H9 (cell line): Measurements from ENCODE around the gene SIGLEC12. TPM values are rescaled to one million over a fixed set of nuclear protein-coding genes. Genes with fewer than 3 reads are reported as not detected.

ENCODE experiments used
- DNase-seq: peaks from one replicate; pipeline ENCODE4 v3.0.0-alpha.2; 2017
- H2AFZ ChIP-seq: one replicate; pipeline ENCODE4 v1.6.1; 2013; ENCODE audit warnings: mild to moderate bottlenecking, low read length, control low read depth, moderate library complexity
- H2AK5ac ChIP-seq: 2 replicates; pipeline ENCODE4 v1.6.1; 2013; ENCODE audit warnings: low read length, control low read depth, mixed read lengths; ENCODE audit not compliant: insufficient read length
- H2BK120ac ChIP-seq: one replicate; pipeline ENCODE4 v1.6.1; 2013; ENCODE audit warnings: low read depth, mild to moderate bottlenecking, low read length, control low read depth, inconsistent platforms; ENCODE audit not compliant: poor library complexity, severe bottlenecking
- H2BK12ac ChIP-seq: 2 replicates; pipeline ENCODE4 v1.6.1; 2013; ENCODE audit warnings: low read length, control low read depth, mixed read lengths, low read depth; ENCODE audit not compliant: insufficient read length
- H2BK15ac ChIP-seq: 2 replicates; pipeline ENCODE4 v1.6.1; 2013; ENCODE audit warnings: low read depth, low read length, control low read depth
- H2BK20ac ChIP-seq: one replicate; pipeline ENCODE4 v1.6.1; 2013; ENCODE audit warnings: low read depth, mild to moderate bottlenecking, low read length, control low read depth, inconsistent platforms; ENCODE audit not compliant: poor library complexity, severe bottlenecking
- H2BK5ac ChIP-seq: 2 replicates; pipeline ENCODE4 v1.6.1; 2013; ENCODE audit warnings: low read length, control low read depth, mixed read lengths; ENCODE audit not compliant: insufficient read length
- H3K14ac ChIP-seq: 2 replicates; pipeline ENCODE4 v1.6.1; 2013; ENCODE audit warnings: low read length, control low read depth; ENCODE audit not compliant: insufficient read depth
- H3K18ac ChIP-seq: 2 replicates; pipeline ENCODE4 v1.6.1; 2013; ENCODE audit warnings: low read depth, mild to moderate bottlenecking, mixed read lengths, low read length, control low read depth; ENCODE audit not compliant: insufficient read length
- H3K23ac ChIP-seq: 2 replicates; pipeline ENCODE4 v1.6.1; 2013; ENCODE audit warnings: low read length, control low read depth, mixed read lengths, low read depth; ENCODE audit not compliant: insufficient read length
- H3K23me2 ChIP-seq: 2 replicates; pipeline ENCODE4 v1.6.1; 2013; ENCODE audit warnings: low read depth, mild to moderate bottlenecking, mixed read lengths, low read length, control low read depth; ENCODE audit not compliant: insufficient read length, poor library complexity, severe bottlenecking
- H3K27ac ChIP-seq: 2 replicates; pipeline ENCODE4 v1.5.1; 2013; ENCODE audit warnings: low read length, control low read depth, mixed read lengths, low read depth; ENCODE audit not compliant: insufficient read length
- H3K27me3 ChIP-seq: 2 replicates; pipeline ENCODE4 v1.6.1; 2013; ENCODE audit warnings: low read length, control low read depth, inconsistent platforms; ENCODE audit not compliant: insufficient read depth
- H3K4ac ChIP-seq: 2 replicates; pipeline ENCODE4 v1.6.1; 2013; ENCODE audit warnings: low read depth, mild to moderate bottlenecking, control low read depth, inconsistent platforms, low read length, moderate library complexity
- H3K4me1 ChIP-seq: 2 replicates; pipeline ENCODE4 v1.6.1; 2013; ENCODE audit warnings: low read length, control low read depth, inconsistent platforms; ENCODE audit not compliant: insufficient read depth
- H3K4me2 ChIP-seq: 2 replicates; pipeline ENCODE4 v1.6.1; 2013; ENCODE audit warnings: low read length, control low read depth, mixed read lengths; ENCODE audit not compliant: insufficient read length, insufficient read depth
- H3K56ac ChIP-seq: 2 replicates; pipeline ENCODE4 v1.6.1; 2013; ENCODE audit warnings: low read depth, mild to moderate bottlenecking, mixed read lengths, low read length, control low read depth; ENCODE audit not compliant: insufficient read length
- H3K79me1 ChIP-seq: 2 replicates; pipeline ENCODE4 v1.6.1; 2013; ENCODE audit warnings: low read depth, mild to moderate bottlenecking, moderate library complexity, low read length, control low read depth, inconsistent platforms; ENCODE audit not compliant: insufficient read depth, poor library complexity, severe bottlenecking
- H3K79me2 ChIP-seq: 2 replicates; pipeline ENCODE4 v1.6.1; 2013; ENCODE audit warnings: low read length, control low read depth, inconsistent platforms; ENCODE audit not compliant: insufficient read depth
- H3K9ac ChIP-seq: 2 replicates; pipeline ENCODE4 v1.6.1; 2013; ENCODE audit warnings: low read length, control low read depth, mixed read lengths; ENCODE audit not compliant: insufficient read length; ENCODE audit errors: extremely low read depth
- H3K9me3 ChIP-seq: one replicate; pipeline ENCODE4 v1.6.1; 2013; ENCODE audit warnings: low read depth, low read length, inconsistent platforms; ENCODE audit not compliant: control insufficient read depth
- H3T11ph ChIP-seq: one replicate; pipeline ENCODE4 v1.6.1; 2013; ENCODE audit warnings: mild to moderate bottlenecking, low read length, control low read depth, inconsistent platforms
- H4K20me1 ChIP-seq: one replicate; pipeline ENCODE4 v1.6.1; 2013; ENCODE audit not compliant: control insufficient read depth, insufficient read length, insufficient read depth
- H4K5ac ChIP-seq: 2 replicates; pipeline ENCODE4 v1.6.1; 2013; ENCODE audit warnings: low read depth, mild to moderate bottlenecking, mixed read lengths, low read length, control low read depth; ENCODE audit not compliant: insufficient read length
- H4K8ac ChIP-seq: replicated peaks from 2 replicates; pipeline ENCODE4 v1.6.1; 2013; ENCODE audit warnings: low read length, control low read depth, mixed read lengths, low read depth; ENCODE audit not compliant: insufficient read length
- H4K91ac ChIP-seq: 2 replicates; pipeline ENCODE4 v1.6.1; 2013; ENCODE audit warnings: low read depth, mild to moderate bottlenecking, moderate library complexity, mixed read lengths, low read length, control low read depth; ENCODE audit not compliant: insufficient read length
- H3K27ac Mint-ChIP-seq, 3 experiments: 2 replicates in 2 of 3; 3 replicates in 1 of 3; pipeline ENCODE4 v1.8.0; 2020 to 2021; ENCODE audit warnings: mixed read lengths in 3 of 3, mild to moderate bottlenecking in 1 of 3, moderate library complexity in 1 of 3
- H3K27me3 Mint-ChIP-seq: 2 replicates; pipeline ENCODE4 v1.8.0; 2021; ENCODE audit warnings: low read depth, mild to moderate bottlenecking, moderate library complexity, mixed read lengths
- H3K36me3 Mint-ChIP-seq, 3 experiments: 2 replicates in 2 of 3; 3 replicates in 1 of 3; pipeline ENCODE4 v1.8.0; 2020 to 2021; ENCODE audit warnings: low read depth in 3 of 3, mixed read lengths in 3 of 3; ENCODE audit not compliant: insufficient read depth in 1 of 3
- H3K4me1 Mint-ChIP-seq, 2 experiments: 2 replicates each; pipeline ENCODE4 v1.8.0; 2020; ENCODE audit warnings: mixed read lengths in 2 of 2
- H3K4me3 Mint-ChIP-seq, 2 experiments: 2 replicates in 1 of 2; 3 replicates in 1 of 2; pipeline ENCODE4 v1.8.0; 2020 to 2021; ENCODE audit warnings: mild to moderate bottlenecking in 2 of 2, mixed read lengths in 2 of 2, moderate library complexity in 1 of 2
- H3K9me3 Mint-ChIP-seq, 2 experiments: 2 replicates in 1 of 2; 3 replicates in 1 of 2; pipeline ENCODE4 v1.8.0; 2020; ENCODE audit warnings: mild to moderate bottlenecking in 2 of 2, mixed read lengths in 2 of 2, moderate library complexity in 1 of 2
- whole genome bisulfite sequencing: extraction: QIAGEN DNeasy Blood & Tissue Kit; methylation state at CpG from one replicate; pipeline ENCODE4 v1.1.7; 2013; ENCODE audit warnings: missing lambda C conversion rate, low lambda C conversion rate, mixed read lengths; ENCODE audit not compliant: insufficient read length; ENCODE audit errors: extremely low coverage; 5-methylcytosine and 5-hydroxymethylcytosine counted together
- total RNA-seq: library from RNA; stranded (reverse); gene quantifications from 2 replicates; pipeline ENCODE4 v1.2.1, GENCODE V29; 2021
- TF ChIP-seq, protein P1 (sequence below): fragments of 200-600 bp; sonication (generic); conservative IDR thresholded peaks from 3 replicates; pipeline ENCODE4 v1.8.0; 2021; ENCODE audit warnings: antibody characterized with exemption, mild to moderate bottlenecking

SIGLEC12 gene
- total RNA-seq, 1 experiment from 2014 or later, result not detected

GRCh38 chr19:51525651-51526050 is 24.1 kb upstream of the SIGLEC12 start:
- H3K14ac ChIP-seq, result no peak overlapping the region
- H2AFZ ChIP-seq, result no peak overlapping the region
- H4K5ac ChIP-seq, result no peak overlapping the region
- H4K91ac ChIP-seq, result no peak overlapping the region
- no peak overlapping the region for H3K4me3 Mint-ChIP-seq
- no peak overlapping the region for H4K8ac ChIP-seq
- H2BK20ac ChIP-seq, result no peak overlapping the region
- H3K9me3 ChIP-seq, result no peaks in the 10 kb centered on the region
- H2BK5ac ChIP-seq, result no peak overlapping the region
- no peak overlapping the region for H3K9ac ChIP-seq
- no peaks in the 10 kb centered on the region; a peak in 2 of 7 replicates for H3K36me3 Mint-ChIP-seq
- no peaks in the 10 kb centered on the region for H3K79me1 ChIP-seq
- no peaks in the 10 kb centered on the region for H3K4me1 Mint-ChIP-seq
- H3K56ac ChIP-seq, result no peak overlapping the region
- DNase-seq, result no peak
- no peak overlapping the region for H2BK12ac ChIP-seq
- H3K18ac ChIP-seq, result no peak overlapping the region
- H3K27me3 Mint-ChIP-seq, result peaks cover 35% of the 10 kb centered on the region
- H3K27ac Mint-ChIP-seq, result no peak overlapping the region
- TF ChIP-seq, protein P1, sequence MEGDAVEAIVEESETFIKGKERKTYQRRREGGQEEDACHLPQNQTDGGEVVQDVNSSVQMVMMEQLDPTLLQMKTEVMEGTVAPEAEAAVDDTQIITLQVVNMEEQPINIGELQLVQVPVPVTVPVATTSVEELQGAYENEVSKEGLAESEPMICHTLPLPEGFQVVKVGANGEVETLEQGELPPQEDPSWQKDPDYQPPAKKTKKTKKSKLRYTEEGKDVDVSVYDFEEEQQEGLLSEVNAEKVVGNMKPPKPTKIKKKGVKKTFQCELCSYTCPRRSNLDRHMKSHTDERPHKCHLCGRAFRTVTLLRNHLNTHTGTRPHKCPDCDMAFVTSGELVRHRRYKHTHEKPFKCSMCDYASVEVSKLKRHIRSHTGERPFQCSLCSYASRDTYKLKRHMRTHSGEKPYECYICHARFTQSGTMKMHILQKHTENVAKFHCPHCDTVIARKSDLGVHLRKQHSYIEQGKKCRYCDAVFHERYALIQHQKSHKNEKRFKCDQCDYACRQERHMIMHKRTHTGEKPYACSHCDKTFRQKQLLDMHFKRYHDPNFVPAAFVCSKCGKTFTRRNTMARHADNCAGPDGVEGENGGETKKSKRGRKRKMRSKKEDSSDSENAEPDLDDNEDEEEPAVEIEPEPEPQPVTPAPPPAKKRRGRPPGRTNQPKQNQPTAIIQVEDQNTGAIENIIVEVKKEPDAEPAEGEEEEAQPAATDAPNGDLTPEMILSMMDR, result no peak
- no peaks in the 10 kb centered on the region for H3K4me1 ChIP-seq
- H3K4ac ChIP-seq, result no peak overlapping the region
- no peak overlapping the region for H2AK5ac ChIP-seq
- H2BK15ac ChIP-seq, result no peak overlapping the region
- no peak overlapping the region for H3K27ac ChIP-seq
- no peaks in the 10 kb centered on the region for H3K79me2 ChIP-seq
- no peak overlapping the region for H2BK120ac ChIP-seq
- no peaks in the 10 kb centered on the region for H4K20me1 ChIP-seq
- peaks cover 47 to 95% of the 10 kb centered on the region in 2 experiments for H3K9me3 Mint-ChIP-seq
- H3K23me2 ChIP-seq, result no peaks in the 10 kb centered on the region
- no peak overlapping the region for H3K23ac ChIP-seq
- WGBS, result no CpG with 5 or more reads among the region's 4 CpGs
- H3T11ph ChIP-seq, result no peak overlapping the region
- no peak overlapping the region for H3K4me2 ChIP-seq
- no peaks in the 10 kb centered on the region for H3K27me3 ChIP-seq
